SK-N-SH treated with all-trans-retinoic acid at 6 μM for 48 hours (cell line): ENCODE data around the gene FMO5.
A peak's percentile ranks its signal among the peaks of the same experiment; 100 is the strongest.

Experiments used
- ATAC-seq: fragments of 200-7000 bp; cut with Tn5 transposase; 3 replicates; pipeline ENCODE4 v1.9.1; 2020; ENCODE audit warnings: mild to moderate bottlenecking, moderate library complexity
- ARNTL ChIP-seq: fragments of 450-650 bp; formaldehyde crosslinking; IDR thresholded peaks from 2 replicates; pipeline ENCODE4 v1.5.0; 2020; ENCODE audit warnings: low read depth, mild to moderate bottlenecking, moderate library complexity, borderline replicate concordance
- BACH2 ChIP-seq: fragments of 250-450 bp; sonication (Bioruptor Pico); IDR thresholded peaks from 2 replicates; pipeline ENCODE4 v1.9.0; 2021; ENCODE audit warnings: mild to moderate bottlenecking, borderline replicate concordance
- CSDC2 ChIP-seq: fragments of 250-450 bp; sonication (Bioruptor Pico); IDR thresholded peaks from 2 replicates; pipeline ENCODE4 v1.5.0; 2020; ENCODE audit warnings: mild to moderate bottlenecking, moderate library complexity
- ESRRG ChIP-seq: fragments of 250-450 bp; sonication (Bioruptor Pico); IDR thresholded peaks from 2 replicates; pipeline ENCODE4 v1.6.1; 2021; ENCODE audit warnings: mild to moderate bottlenecking
- ISL1 ChIP-seq: fragments of 250-450 bp; sonication (Bioruptor Pico); IDR thresholded peaks from 2 replicates; pipeline ENCODE4 v2.1.2; 2022; ENCODE audit warnings: mild to moderate bottlenecking, moderate library complexity
- PPARA ChIP-seq: fragments of 250-450 bp; sonication (Bioruptor Pico); IDR thresholded peaks from 2 replicates; pipeline ENCODE4 v1.5.0; 2020; ENCODE audit warnings: mild to moderate bottlenecking, borderline replicate concordance
- RARB ChIP-seq: fragments of 250-450 bp; sonication (Bioruptor Pico); IDR thresholded peaks from 2 replicates; pipeline ENCODE4 v1.8.0; 2021; ENCODE audit warnings: mild to moderate bottlenecking, moderate library complexity
- SNAI2 ChIP-seq: fragments of 250-450 bp; sonication (Bioruptor Pico); IDR thresholded peaks from 2 replicates; pipeline ENCODE4 v1.5.0; 2020; ENCODE audit warnings: mild to moderate bottlenecking, moderate library complexity
- TCF4 ChIP-seq: fragments of 250-450 bp; sonication (Bioruptor Pico); IDR thresholded peaks from 2 replicates; pipeline ENCODE4 v1.8.0; 2021; ENCODE audit warnings: mild to moderate bottlenecking, moderate library complexity, borderline replicate concordance
- TOX ChIP-seq: fragments of 250-450 bp; sonication (Bioruptor Pico); IDR thresholded peaks from 2 replicates; pipeline ENCODE4 v1.8.0; 2021; ENCODE audit warnings: mild to moderate bottlenecking, moderate library complexity, borderline replicate concordance
- ZC3H10 ChIP-seq: fragments of 250-450 bp; sonication (Bioruptor Pico); IDR thresholded peaks from 2 replicates; pipeline ENCODE4 v1.5.1; 2021; ENCODE audit warnings: mild to moderate bottlenecking, moderate library complexity
- ZFP3 ChIP-seq: fragments of 250-450 bp; sonication (Bioruptor Pico); IDR thresholded peaks from 2 replicates; pipeline ENCODE4 v1.5.0; 2020; ENCODE audit warnings: mild to moderate bottlenecking, moderate library complexity
- ZFP30 ChIP-seq: fragments of 450-650 bp; formaldehyde crosslinking; IDR thresholded peaks from 2 replicates; pipeline ENCODE4 v1.5.0; 2022; ENCODE audit warnings: mild to moderate bottlenecking, moderate library complexity
- ZNF70 ChIP-seq: fragments of 450-650 bp; formaldehyde crosslinking; IDR thresholded peaks from 2 replicates; pipeline ENCODE4 v1.5.0; 2020; ENCODE audit warnings: mild to moderate bottlenecking, moderate library complexity
- ZNF8 ChIP-seq: fragments of 450-650 bp; formaldehyde crosslinking; IDR thresholded peaks from 2 replicates; pipeline ENCODE4 v1.5.0; 2020; ENCODE audit warnings: mild to moderate bottlenecking, moderate library complexity
- TF ChIP-seq, protein P1 (sequence below): fragments of 250-450 bp; sonication (Bioruptor Pico); IDR thresholded peaks from 2 replicates; pipeline ENCODE4 v1.5.1; 2021; ENCODE audit warnings: mild to moderate bottlenecking, moderate library complexity
- TF ChIP-seq, protein P2 (sequence below): fragments of 250-450 bp; sonication (Bioruptor Pico); IDR thresholded peaks from 2 replicates; pipeline ENCODE4 v1.5.0; 2020; ENCODE audit warnings: mild to moderate bottlenecking, moderate library complexity
- TF ChIP-seq, protein P3 (sequence below): fragments of 250-450 bp; sonication (Bioruptor Pico); IDR thresholded peaks from 2 replicates; pipeline ENCODE4 v1.8.0; 2020; ENCODE audit warnings: mild to moderate bottlenecking, moderate library complexity, borderline replicate concordance
- TF ChIP-seq, protein P4 (sequence below): fragments of 250-450 bp; sonication (Bioruptor Pico); IDR thresholded peaks from 2 replicates; pipeline ENCODE4 v1.8.0; 2021; ENCODE audit warnings: low read depth, mild to moderate bottlenecking, moderate library complexity, borderline replicate concordance
- TF ChIP-seq, protein P5 (sequence below): fragments of 250-450 bp; sonication (Bioruptor Pico); IDR thresholded peaks from 2 replicates; pipeline ENCODE4 v1.5.1; 2020; ENCODE audit warnings: low read depth, mild to moderate bottlenecking, moderate library complexity

The FMO5 gene, protein sequence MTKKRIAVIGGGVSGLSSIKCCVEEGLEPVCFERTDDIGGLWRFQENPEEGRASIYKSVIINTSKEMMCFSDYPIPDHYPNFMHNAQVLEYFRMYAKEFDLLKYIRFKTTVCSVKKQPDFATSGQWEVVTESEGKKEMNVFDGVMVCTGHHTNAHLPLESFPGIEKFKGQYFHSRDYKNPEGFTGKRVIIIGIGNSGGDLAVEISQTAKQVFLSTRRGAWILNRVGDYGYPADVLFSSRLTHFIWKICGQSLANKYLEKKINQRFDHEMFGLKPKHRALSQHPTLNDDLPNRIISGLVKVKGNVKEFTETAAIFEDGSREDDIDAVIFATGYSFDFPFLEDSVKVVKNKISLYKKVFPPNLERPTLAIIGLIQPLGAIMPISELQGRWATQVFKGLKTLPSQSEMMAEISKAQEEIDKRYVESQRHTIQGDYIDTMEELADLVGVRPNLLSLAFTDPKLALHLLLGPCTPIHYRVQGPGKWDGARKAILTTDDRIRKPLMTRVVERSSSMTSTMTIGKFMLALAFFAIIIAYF

DNA sequence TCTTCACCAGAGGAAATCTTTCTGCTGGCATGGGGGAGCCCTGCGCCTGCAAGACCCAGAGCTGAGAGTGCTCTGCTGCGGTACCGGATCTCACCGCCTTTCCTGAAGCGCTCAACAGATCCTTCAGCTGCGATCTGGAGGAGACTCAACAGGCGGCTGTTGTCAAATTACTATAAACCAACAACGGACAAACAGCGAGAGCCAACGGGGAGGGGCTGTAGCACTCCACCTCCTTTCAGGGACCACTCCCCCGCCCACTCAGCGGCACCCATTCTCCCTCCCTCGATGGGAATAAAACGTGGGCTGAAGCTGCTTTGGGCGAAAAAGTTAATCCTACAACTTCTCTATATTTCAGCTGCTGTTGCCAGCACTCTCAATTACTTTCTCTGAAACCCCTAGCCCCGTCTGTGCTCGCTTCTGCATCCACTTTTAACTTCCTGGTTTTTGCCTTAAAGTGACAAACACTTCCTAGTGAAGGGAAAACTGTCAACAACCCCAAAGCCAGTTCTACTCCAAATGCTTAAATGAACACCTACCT, at the start of gene FMO5:
Gene FMO5 (minus strand): TSS at position 147 of the 538 bp plus-strand sequence. CDS start 310 bp downstream, outside the sequence.
- ATAC-seq, result peak; percentile 99

DNA sequence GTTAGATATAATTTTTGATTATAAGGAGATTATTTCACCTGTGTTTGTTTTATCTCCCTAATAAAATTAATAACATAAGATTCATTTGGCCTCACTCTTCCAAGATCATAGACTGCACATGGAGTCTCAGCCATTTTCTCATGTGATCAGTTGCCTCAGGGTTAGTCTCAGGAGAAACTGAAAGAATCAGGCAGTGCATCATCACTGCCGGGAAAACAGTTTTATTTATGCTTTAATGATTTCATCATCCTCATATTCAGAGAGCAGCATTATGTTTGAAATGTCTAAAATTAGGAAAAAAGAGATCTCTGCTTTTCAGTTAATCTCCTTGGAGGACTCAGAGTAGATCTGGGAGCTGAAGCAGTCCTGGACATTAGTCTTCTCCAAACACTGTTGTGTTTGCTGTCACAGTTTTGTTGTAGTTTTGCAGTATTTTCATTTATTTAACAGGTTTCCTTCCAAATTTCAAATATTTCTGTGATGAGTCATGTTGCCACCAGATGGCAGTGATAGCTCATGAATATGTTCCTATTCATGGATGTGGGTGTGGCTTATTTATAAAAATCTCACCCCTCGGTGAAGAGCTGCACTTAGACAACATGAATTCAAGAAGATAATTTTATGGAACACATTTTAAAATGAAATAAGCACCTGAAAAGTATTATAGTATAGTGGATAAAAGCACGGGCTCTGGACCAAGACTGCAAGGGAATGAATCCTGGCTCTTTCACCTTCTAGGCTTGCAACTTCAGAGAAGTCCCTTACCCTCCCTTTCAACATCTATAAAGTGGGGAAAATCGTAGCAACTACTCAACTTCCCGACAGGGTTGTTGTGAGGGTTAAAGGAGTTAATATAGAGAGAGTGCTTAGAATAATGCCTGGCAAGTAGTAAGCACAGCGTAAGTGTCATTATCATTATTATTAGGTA, 48.5 kb upstream of the FMO5 start:
- ATAC-seq, result peak; percentile 90
- TF ChIP-seq ESRRG (CRISPR knock-in tag) (no peak), BACH2 (no peak), ISL1 (no peak), ZC3H10 (CRISPR knock-in tag) (no peak), ZNF8 (no peak), SNAI2 (no peak), ARNTL (no peak)
- TF ChIP-seq, protein P1, sequence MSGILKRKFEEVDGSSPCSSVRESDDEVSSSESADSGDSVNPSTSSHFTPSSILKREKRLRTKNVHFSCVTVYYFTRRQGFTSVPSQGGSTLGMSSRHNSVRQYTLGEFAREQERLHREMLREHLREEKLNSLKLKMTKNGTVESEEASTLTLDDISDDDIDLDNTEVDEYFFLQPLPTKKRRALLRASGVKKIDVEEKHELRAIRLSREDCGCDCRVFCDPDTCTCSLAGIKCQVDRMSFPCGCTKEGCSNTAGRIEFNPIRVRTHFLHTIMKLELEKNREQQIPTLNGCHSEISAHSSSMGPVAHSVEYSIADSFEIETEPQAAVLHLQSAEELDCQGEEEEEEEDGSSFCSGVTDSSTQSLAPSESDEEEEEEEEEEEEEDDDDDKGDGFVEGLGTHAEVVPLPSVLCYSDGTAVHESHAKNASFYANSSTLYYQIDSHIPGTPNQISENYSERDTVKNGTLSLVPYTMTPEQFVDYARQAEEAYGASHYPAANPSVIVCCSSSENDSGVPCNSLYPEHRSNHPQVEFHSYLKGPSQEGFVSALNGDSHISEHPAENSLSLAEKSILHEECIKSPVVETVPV (CRISPR knock-in tag), result no peak
- TF ChIP-seq, protein P2, sequence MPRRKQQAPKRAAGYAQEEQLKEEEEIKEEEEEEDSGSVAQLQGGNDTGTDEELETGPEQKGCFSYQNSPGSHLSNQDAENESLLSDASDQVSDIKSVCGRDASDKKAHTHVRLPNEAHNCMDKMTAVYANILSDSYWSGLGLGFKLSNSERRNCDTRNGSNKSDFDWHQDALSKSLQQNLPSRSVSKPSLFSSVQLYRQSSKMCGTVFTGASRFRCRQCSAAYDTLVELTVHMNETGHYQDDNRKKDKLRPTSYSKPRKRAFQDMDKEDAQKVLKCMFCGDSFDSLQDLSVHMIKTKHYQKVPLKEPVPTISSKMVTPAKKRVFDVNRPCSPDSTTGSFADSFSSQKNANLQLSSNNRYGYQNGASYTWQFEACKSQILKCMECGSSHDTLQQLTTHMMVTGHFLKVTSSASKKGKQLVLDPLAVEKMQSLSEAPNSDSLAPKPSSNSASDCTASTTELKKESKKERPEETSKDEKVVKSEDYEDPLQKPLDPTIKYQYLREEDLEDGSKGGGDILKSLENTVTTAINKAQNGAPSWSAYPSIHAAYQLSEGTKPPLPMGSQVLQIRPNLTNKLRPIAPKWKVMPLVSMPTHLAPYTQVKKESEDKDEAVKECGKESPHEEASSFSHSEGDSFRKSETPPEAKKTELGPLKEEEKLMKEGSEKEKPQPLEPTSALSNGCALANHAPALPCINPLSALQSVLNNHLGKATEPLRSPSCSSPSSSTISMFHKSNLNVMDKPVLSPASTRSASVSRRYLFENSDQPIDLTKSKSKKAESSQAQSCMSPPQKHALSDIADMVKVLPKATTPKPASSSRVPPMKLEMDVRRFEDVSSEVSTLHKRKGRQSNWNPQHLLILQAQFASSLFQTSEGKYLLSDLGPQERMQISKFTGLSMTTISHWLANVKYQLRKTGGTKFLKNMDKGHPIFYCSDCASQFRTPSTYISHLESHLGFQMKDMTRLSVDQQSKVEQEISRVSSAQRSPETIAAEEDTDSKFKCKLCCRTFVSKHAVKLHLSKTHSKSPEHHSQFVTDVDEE (CRISPR knock-in tag), result no peak

More for the DNA sequence above, at the start of gene FMO5:
- TF ChIP-seq TCF4 (CRISPR knock-in tag) (no peak), ZFP30 (no peak), ZFP3 (CRISPR knock-in tag) (no peak), PPARA (CRISPR knock-in tag) (no peak), ZNF8 (no peak), ZNF70 (CRISPR knock-in tag) (no peak), ZC3H10 (CRISPR knock-in tag) (no peak), TOX (CRISPR knock-in tag) (no peak), RARB (CRISPR knock-in tag) (no peak), ISL1 (no peak), ESRRG (CRISPR knock-in tag) (no peak), BACH2 (no peak), ARNTL (no peak), CSDC2 (CRISPR knock-in tag) (no peak), SNAI2 (no peak)
- TF ChIP-seq, protein P1 (CRISPR knock-in tag), result no peak
- TF ChIP-seq, protein P3, sequence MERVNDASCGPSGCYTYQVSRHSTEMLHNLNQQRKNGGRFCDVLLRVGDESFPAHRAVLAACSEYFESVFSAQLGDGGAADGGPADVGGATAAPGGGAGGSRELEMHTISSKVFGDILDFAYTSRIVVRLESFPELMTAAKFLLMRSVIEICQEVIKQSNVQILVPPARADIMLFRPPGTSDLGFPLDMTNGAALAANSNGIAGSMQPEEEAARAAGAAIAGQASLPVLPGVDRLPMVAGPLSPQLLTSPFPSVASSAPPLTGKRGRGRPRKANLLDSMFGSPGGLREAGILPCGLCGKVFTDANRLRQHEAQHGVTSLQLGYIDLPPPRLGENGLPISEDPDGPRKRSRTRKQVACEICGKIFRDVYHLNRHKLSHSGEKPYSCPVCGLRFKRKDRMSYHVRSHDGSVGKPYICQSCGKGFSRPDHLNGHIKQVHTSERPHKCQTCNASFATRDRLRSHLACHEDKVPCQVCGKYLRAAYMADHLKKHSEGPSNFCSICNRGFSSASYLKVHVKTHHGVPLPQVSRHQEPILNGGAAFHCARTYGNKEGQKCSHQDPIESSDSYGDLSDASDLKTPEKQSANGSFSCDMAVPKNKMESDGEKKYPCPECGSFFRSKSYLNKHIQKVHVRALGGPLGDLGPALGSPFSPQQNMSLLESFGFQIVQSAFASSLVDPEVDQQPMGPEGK (CRISPR knock-in tag), result no peak
- TF ChIP-seq, protein P4, sequence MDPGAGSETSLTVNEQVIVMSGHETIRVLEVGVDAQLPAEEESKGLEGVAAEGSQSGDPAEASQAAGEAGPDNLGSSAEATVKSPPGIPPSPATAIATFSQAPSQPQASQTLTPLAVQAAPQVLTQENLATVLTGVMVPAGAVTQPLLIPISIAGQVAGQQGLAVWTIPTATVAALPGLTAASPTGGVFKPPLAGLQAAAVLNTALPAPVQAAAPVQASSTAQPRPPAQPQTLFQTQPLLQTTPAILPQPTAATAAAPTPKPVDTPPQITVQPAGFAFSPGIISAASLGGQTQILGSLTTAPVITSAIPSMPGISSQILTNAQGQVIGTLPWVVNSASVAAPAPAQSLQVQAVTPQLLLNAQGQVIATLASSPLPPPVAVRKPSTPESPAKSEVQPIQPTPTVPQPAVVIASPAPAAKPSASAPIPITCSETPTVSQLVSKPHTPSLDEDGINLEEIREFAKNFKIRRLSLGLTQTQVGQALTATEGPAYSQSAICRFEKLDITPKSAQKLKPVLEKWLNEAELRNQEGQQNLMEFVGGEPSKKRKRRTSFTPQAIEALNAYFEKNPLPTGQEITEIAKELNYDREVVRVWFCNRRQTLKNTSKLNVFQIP (CRISPR knock-in tag), result no peak
- TF ChIP-seq, protein P2 (CRISPR knock-in tag), result no peak
- TF ChIP-seq, protein P5, sequence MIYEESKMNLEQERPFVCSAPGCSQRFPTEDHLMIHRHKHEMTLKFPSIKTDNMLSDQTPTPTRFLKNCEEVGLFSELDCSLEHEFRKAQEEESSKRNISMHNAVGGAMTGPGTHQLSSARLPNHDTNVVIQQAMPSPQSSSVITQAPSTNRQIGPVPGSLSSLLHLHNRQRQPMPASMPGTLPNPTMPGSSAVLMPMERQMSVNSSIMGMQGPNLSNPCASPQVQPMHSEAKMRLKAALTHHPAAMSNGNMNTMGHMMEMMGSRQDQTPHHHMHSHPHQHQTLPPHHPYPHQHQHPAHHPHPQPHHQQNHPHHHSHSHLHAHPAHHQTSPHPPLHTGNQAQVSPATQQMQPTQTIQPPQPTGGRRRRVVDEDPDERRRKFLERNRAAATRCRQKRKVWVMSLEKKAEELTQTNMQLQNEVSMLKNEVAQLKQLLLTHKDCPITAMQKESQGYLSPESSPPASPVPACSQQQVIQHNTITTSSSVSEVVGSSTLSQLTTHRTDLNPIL (CRISPR knock-in tag), result no peak
